RWPE1 (cell line): Measurements from ENCODE around the gene GDPD5.

Experiments used
- CTCF ChIA-PET: fragments of 350-600 bp; sonication (Branson Sonifier 250); formaldehyde crosslinking; extraction: SDS; loops from one replicate; lab custom pipeline; 2021; lab: Yijun Ruan, JAX
- POLR2A ChIA-PET: fragments of 400-600 bp; formaldehyde crosslinking; extraction: SDS; loops from one replicate; lab custom pipeline; 2020; ENCODE audit warnings: antibody characterized with exemption; ENCODE audit not compliant: low non-redundant PET; lab: Yijun Ruan, JAX
- DNase-seq: peaks from one replicate; pipeline ENCODE4 v3.0.0; 2012; ENCODE audit warnings: low spot score
- H3K27ac ChIP-seq: fragments of 450-650 bp; 2 replicates; pipeline ENCODE4 v1.5.1; 2017
- TF ChIP-seq, protein P1 (sequence below): fragments of 450-650 bp; conservative IDR thresholded peaks from 2 replicates; pipeline ENCODE4 v1.5.1; 2017; ENCODE audit warnings: low read depth, mild to moderate bottlenecking

GDPD5 gene

GRCh38 chr11:75443043-75443442, 82.7 kb downstream of the GDPD5 start:
- ChIA-PET CTCF (interaction anchor here (1.2 to 4.4 kb wide), 3 partner anchors 11 to 89 kb away, joined by 3 to 42 read pairs (median 4); no protein-coding TSS in a partner anchor), POLR2A (no interaction called here)
- DNase-seq = no peak
- no peak overlapping the region for H3K27ac ChIP-seq
- TF ChIP-seq, protein P1, sequence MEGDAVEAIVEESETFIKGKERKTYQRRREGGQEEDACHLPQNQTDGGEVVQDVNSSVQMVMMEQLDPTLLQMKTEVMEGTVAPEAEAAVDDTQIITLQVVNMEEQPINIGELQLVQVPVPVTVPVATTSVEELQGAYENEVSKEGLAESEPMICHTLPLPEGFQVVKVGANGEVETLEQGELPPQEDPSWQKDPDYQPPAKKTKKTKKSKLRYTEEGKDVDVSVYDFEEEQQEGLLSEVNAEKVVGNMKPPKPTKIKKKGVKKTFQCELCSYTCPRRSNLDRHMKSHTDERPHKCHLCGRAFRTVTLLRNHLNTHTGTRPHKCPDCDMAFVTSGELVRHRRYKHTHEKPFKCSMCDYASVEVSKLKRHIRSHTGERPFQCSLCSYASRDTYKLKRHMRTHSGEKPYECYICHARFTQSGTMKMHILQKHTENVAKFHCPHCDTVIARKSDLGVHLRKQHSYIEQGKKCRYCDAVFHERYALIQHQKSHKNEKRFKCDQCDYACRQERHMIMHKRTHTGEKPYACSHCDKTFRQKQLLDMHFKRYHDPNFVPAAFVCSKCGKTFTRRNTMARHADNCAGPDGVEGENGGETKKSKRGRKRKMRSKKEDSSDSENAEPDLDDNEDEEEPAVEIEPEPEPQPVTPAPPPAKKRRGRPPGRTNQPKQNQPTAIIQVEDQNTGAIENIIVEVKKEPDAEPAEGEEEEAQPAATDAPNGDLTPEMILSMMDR = no peak

DNA sequence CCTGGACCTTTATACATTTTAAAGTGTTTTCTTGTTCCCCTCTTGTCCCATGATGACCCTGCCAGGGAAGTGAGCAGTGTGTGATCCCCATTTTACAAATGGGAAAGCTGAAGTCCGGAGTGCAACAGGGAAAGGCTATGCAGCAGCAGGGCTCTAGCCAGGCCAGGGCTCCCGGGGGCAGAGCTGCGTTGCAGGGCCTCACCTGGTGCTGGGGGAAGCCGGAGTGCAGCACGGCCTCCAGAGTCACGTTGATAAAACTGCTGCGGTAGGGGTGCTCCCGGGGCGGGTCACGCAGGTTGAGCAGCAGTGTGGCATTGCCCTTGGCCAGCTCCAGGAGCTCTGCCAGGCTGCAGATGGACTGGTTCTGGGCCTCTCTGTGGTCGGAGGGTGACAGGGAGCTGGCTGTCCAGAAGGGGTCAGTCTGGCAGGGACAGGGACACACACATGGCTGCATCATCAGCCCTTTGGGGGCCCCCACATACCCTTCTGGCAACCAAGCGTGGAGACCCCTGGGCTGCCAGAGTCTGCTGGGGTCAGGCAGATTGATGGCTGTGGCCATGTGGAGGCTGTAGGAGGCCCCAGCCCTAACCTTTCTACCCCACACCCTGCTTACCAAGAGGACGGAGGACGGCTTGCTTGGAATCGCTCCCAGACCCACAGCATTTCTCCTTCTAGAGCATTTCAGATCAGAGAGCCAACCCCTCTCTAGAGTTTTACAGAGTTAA, 83.4 kb downstream of the GDPD5 start:
- no peak overlapping the region for H3K27ac ChIP-seq
- POLR2A ChIA-PET = no interaction called here
- TF ChIP-seq, protein P1 = no peak
- CTCF ChIA-PET = interaction anchor here (1.2 to 1.3 kb wide), 2 partner anchors 10 to 89 kb away, joined by 3 to 4 read pairs; no protein-coding TSS in a partner anchor
- DNase-seq = no peak

DNA sequence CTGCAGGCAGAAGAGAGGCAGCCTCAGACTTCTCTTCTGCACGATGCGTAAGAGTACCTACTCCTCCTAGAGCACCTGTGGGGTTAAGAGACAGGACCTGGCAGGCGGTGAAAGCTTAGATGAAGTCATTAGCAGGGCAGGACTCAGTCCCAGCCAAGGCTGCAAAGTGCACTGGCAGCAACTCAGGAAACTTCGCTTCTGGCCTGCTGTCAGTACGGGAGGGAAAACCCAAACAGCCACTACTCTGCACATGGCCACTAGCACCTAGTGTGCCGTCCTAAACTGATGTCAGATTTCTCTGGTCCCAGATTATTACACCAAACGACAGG, 84.0 kb downstream of the GDPD5 start:
- no peak overlapping the region for H3K27ac ChIP-seq
- DNase-seq = no peak
- TF ChIP-seq, protein P1 = no peak

GRCh38 chr11:75440960-75441803, 84.6 kb downstream of the GDPD5 start:
- DNase-seq = no peak
- H3K27ac ChIP-seq = no peak overlapping the region
- ChIA-PET POLR2A (interaction anchor here (0.6 kb wide), 1 partner anchor 67 kb away, joined by 5 read pairs; no protein-coding TSS in a partner anchor), CTCF (interaction anchor here (0.7 kb wide), 1 partner anchor 461 kb away, joined by 4 read pairs; no protein-coding TSS in a partner anchor)
- TF ChIP-seq, protein P1 = no peak

More for the DNA sequence above, 84.0 kb downstream of the GDPD5 start:
- ChIA-PET CTCF (interaction anchor here (1.2 to 1.3 kb wide), 2 partner anchors 10 to 90 kb away, joined by 3 to 4 read pairs; no protein-coding TSS in a partner anchor), POLR2A (no interaction called here)

GRCh38 chr11:75439495-75440120, 86.1 kb downstream of the GDPD5 start:
- CTCF ChIA-PET = interaction anchor here (0.7 kb wide), 1 partner anchor 89 kb away, joined by 3 read pairs; no protein-coding TSS in a partner anchor
- no peak for DNase-seq
- TF ChIP-seq, protein P1 = no peak
- H3K27ac ChIP-seq = no peak overlapping the region
- POLR2A ChIA-PET = no interaction called here

DNA sequence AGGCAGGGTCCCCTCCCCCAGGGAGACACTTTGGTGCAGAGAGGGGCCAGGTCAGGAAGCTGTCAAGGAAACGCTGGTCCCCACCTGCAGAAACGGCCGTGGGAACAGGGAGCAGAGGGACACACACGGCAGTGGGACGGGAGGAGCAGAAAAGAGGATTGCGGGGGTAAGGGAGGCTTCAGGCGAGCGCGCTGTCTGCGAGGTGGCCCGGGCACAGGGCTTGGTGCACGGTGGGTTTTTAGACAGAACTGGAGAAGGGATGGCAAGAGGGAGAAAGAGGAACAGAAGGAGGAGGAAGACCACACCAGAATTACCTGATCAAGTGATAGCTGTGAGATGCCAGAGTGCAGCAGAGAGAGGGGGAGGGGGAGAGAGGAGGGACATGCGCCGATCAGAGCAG, 86.7 kb downstream of the GDPD5 start:
- TF ChIP-seq, protein P1 = no peak
- ChIA-PET POLR2A (no interaction called here), CTCF (interaction anchor here (0.7 kb wide), 1 partner anchor 90 kb away, joined by 3 read pairs; no protein-coding TSS in a partner anchor)
- DNase-seq = no peak
- H3K27ac ChIP-seq = no peak overlapping the region
